Duodenal mucosa (tissue), 2 donors: Measurements from ENCODE around the gene UGDH.
A peak's percentile ranks its signal among the peaks of the same experiment; 100 is the strongest.

Experiments used
- H3K27ac ChIP-seq: one replicate; pipeline ENCODE4 v1.7.0; 2013; ENCODE audit warnings: low read depth, low read length
- H3K27me3 ChIP-seq, 2 donors: one replicate each; pipeline ENCODE4 v1.7.0; 2013; ENCODE audit warnings: low read length in 2 of 2, control low read depth in 1 of 2; ENCODE audit not compliant: insufficient read depth in 2 of 2, control insufficient read depth in 1 of 2
- H3K36me3 ChIP-seq, 2 donors: one replicate each; pipeline ENCODE4 v1.7.0; 2013; ENCODE audit warnings: low read length in 2 of 2, control low read depth in 1 of 2; ENCODE audit not compliant: insufficient read depth in 2 of 2, control insufficient read depth in 1 of 2
- H3K4me1 ChIP-seq, 2 donors: one replicate each; pipeline ENCODE4 v1.7.0; 2013; ENCODE audit warnings: low read length in 2 of 2, control low read depth in 1 of 2; ENCODE audit not compliant: insufficient read depth in 2 of 2, control insufficient read depth in 1 of 2
- H3K4me3 ChIP-seq, 2 donors: one replicate each; pipeline ENCODE4 v1.7.0; 2013; ENCODE audit warnings: low read length in 2 of 2, low read depth in 1 of 2
- H3K9ac ChIP-seq, 2 donors: one replicate each; pipeline ENCODE4 v1.7.0; 2013; ENCODE audit warnings: low read length in 2 of 2, low read depth in 1 of 2
- H3K9me3 ChIP-seq, 2 donors: one replicate each; pipeline ENCODE4 v1.7.0; 2013; ENCODE audit warnings: low read length in 2 of 2, control low read depth in 1 of 2; ENCODE audit not compliant: control insufficient read depth in 1 of 2

Gene UGDH

GRCh38 chr4:39530682-39531081 is 3.4 kb upstream of the UGDH start:
- Histone ChIP-seq H3K9ac (no peak overlapping the region), H3K36me3 (peaks cover 0 to 10% of the 10 kb centered on the region in 2 donors), H3K27me3 (no peaks in the 10 kb centered on the region), H3K27ac (no peak overlapping the region), H3K4me1 (peaks cover 8 to 14% of the 10 kb centered on the region in 2 donors), H3K9me3 (no peaks in the 10 kb centered on the region), H3K4me3 (no peak overlapping the region)

- Histone ChIP-seq H3K4me3 (no peak overlapping the region), H3K27ac (no peak overlapping the region), H3K36me3 (peaks cover 0 to 10% of the 10 kb centered on the region in 2 donors), H3K27me3 (no peaks in the 10 kb centered on the region), H3K4me1 (peaks cover 8 to 14% of the 10 kb centered on the region in 2 donors), H3K9ac (no peak overlapping the region), H3K9me3 (no peaks in the 10 kb centered on the region)
These were observed 2.3 kb upstream of the UGDH start for GRCh38 chr4:39529534-39529933.

GRCh38 chr4:39528061-39528465 is 824 bp upstream of the UGDH start:
- H3K4me1 ChIP-seq = peaks cover 9 to 14% of the 10 kb centered on the region in 2 donors
- no peaks in the 10 kb centered on the region for H3K27me3 ChIP-seq
- H3K9ac ChIP-seq = peak overlapping the region; percentile 93 to 98
- peak overlapping the region; percentile 95 for H3K27ac ChIP-seq
- H3K4me3 ChIP-seq = peak overlapping the region; percentile 96 to 97
- peaks cover 0 to 10% of the 10 kb centered on the region in 2 donors for H3K36me3 ChIP-seq
- H3K9me3 ChIP-seq = no peaks in the 10 kb centered on the region

DNA sequence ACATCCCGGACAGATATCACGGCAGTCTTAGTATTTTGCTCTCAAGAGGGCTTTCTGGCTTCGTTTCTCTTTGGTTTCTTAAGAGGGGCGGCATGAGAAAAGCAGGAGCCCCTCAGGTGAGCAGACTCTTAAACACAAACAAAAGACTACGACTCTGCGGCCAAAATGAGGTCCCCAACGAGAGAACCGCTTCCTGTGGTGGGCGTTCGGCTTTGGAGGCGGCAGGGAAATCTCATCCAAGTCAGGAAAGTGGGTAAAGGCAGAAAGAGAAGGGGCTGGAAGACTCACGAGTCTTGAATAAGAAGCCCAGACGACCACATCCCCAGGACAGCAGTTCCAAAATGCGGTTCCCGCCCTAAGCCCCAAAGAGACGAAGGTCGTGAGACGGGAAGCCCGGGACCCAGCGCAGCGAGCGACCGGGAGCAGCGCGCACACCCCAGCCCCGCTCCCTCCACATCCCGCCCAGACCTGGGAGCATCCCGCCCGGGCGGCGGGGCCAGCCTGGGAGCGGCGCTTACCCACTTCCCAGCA is 409 bp downstream of the UGDH start:
- Histone ChIP-seq H3K9ac (peak overlapping the region; percentile 93 to 98), H3K9me3 (no peaks in the 10 kb centered on the region), H3K27ac (peak overlapping the region; percentile 89), H3K36me3 (peaks cover 0 to 2% of the 10 kb centered on the region in 2 donors), H3K27me3 (no peaks in the 10 kb centered on the region), H3K4me3 (peak overlapping the region; percentile 96 to 97), H3K4me1 (peaks cover 16 to 20% of the 10 kb centered on the region in 2 donors)

DNA sequence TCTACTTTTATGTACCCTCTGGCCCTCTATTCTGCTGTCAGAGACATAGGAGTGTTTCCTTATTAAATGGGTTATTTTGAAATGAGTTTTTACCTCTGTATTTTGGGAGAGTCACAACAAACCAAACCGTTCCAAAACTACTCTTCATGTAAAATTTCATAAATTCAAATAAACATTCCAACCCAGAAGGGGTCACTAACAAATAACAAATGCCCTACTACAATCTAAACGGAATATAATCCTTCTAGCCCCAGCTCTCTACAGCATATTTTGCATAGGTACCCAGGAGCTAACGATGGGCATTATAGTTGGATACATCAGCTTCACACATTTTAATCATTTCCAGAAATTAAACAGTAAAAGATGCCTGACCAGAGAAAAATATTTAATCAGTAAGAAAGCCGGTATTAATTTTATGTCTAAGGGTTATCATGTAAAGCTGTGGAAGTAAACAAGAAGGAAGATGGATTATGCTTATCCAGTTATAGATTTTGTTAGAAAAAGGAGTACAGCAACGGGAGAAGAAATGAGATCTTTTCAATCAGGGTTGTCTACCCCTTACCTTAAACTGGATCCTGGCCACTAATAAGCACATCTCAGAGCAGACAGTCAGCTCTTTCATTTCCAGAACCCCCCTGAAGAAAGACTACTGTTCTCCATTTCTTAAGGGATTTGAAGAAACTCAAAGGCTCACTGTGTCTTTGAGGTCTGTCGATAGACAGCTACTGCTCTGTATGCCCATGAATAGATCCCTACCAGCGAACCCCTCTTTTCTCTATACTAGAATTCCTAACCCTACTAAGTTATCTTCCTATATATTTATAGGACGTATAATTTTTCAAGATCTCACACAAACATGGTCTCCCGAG is 1.2 kb downstream of the UGDH start:
- Histone ChIP-seq H3K4me1 (peaks cover 16 to 24% of the 10 kb centered on the region in 2 donors), H3K36me3 (no peaks in the 10 kb centered on the region), H3K9me3 (no peaks in the 10 kb centered on the region), H3K9ac (peak overlapping the region; percentile 93 to 98), H3K27me3 (no peaks in the 10 kb centered on the region), H3K27ac (no peak overlapping the region), H3K4me3 (peak overlapping the region; percentile 96 to 97)

DNA sequence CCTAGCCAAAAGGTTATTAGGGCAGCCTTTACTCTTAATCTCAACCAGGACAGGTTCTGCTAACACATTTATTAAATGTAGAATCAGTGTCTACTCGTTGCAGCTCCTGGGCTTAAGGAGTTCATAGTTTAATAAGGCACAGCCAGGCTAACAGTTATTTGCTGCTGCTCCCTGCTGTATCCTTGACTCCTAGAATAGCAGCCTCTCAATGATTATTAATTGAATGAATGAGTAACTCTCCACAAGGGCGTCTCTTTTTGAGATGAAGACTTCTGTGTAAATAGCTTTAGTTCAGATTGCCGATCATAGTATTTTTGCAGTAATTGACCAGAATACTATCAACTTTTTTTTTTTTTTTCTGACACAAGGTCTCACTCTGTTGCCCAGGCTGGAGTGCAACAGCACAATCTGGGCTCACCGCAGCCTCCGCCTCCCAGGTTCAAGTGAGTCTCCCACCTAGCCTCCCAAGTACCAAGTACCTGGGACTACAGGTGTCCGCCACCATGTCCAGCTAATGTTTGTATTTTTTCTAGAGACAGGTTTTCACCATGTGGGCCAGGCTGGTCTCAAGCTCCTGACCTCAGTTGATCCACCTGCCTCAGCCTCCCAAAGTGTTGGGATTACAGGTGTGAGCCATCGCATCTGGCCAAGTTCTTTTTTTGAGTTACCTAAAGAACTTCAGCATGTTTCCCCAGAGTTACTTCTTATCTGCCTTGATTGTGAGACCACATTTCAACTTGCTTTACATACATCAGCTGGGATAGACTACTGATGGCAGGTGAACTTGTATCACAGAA is 2.9 kb downstream of the UGDH start:
- Histone ChIP-seq H3K4me1 (peaks cover 16 to 21% of the 10 kb centered on the region in 2 donors), H3K4me3 (no peak overlapping the region), H3K9ac (no peak overlapping the region), H3K9me3 (no peaks in the 10 kb centered on the region), H3K27ac (no peak overlapping the region), H3K36me3 (peaks cover 0 to 6% of the 10 kb centered on the region in 2 donors), H3K27me3 (no peaks in the 10 kb centered on the region)

DNA sequence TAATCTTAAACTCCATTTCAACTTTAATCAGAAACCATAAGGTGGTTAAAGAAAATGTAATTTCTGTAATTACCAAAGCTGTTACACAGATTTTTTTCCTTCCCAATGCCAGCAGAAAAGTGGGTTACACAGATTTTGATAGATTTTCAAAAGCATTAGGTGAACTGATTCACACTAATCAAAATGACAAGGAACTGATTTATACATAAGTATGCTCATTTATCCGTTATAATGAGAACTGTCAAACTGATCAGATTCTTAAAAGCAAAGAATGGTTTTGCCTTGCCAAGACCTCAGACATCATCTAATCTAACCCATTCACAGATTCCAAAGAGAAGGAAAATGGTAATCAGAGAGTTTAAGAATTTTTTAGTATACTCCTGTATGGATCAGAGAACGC is 5.2 kb downstream of the UGDH start:
- Histone ChIP-seq H3K9me3 (no peaks in the 10 kb centered on the region), H3K4me1 (peaks cover 10 to 11% of the 10 kb centered on the region in 2 donors), H3K27me3 (no peaks in the 10 kb centered on the region), H3K36me3 (peaks cover 0 to 12% of the 10 kb centered on the region in 2 donors), H3K4me3 (peak overlapping the region in 1 of 2 donors; percentile 23), H3K9ac (no peak overlapping the region), H3K27ac (no peak overlapping the region)

GRCh38 chr4:39521253-39521919 is 5.9 kb downstream of the UGDH start:
- peaks cover 10 to 11% of the 10 kb centered on the region in 2 donors for H3K4me1 ChIP-seq
- H3K9me3 ChIP-seq = no peaks in the 10 kb centered on the region
- peaks cover 0 to 12% of the 10 kb centered on the region in 2 donors for H3K36me3 ChIP-seq
- H3K9ac ChIP-seq = no peak overlapping the region
- no peak overlapping the region for H3K4me3 ChIP-seq
- H3K27me3 ChIP-seq = no peaks in the 10 kb centered on the region
- no peak overlapping the region for H3K27ac ChIP-seq

DNA sequence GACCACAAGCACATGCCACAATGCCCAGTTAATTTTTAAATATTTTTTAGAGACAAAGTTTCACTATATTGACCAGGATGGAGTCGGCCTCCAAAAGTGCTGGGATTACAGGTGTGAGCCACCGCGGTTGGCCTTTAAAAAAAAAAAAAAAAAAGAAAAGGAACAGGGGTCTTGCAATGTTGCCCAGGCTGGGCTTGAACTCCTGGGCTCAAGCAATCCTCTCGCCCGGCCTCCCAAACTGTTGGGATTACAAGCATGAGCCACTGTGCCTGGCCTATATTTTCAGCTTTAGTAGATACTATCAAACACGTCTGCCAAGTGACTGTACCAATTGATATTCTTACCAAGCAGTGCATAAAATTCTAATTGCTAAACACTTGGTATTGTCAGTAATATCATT is 8.8 kb downstream of the UGDH start:
- Histone ChIP-seq H3K4me3 (no peak overlapping the region), H3K27ac (no peak overlapping the region), H3K27me3 (no peaks in the 10 kb centered on the region), H3K9me3 (no peaks in the 10 kb centered on the region), H3K4me1 (peaks cover 7 to 10% of the 10 kb centered on the region in 2 donors), H3K9ac (no peak overlapping the region), H3K36me3 (peaks cover 0 to 12% of the 10 kb centered on the region in 2 donors)
